Skin epidermis (tissue), 12 donors: ENCODE data around the gene ACAP3.
A peak's percentile ranks its signal among the peaks of the same experiment; 100 is the strongest.

Source experiments
- H3K27ac ChIP-seq, 21 experiments: fragments of 200-600 bp; sonication (generic) in 11 of 21; one replicate each; pipeline ENCODE4 v1.5.0; 2020; ENCODE audit warnings: mild to moderate bottlenecking in 3 of 21, inconsistent platforms in 2 of 21, moderate library complexity in 2 of 21
- H3K4me3 ChIP-seq, 7 experiments: fragments of 200-600 bp; sonication (generic) in 2 of 7; one replicate each; pipeline ENCODE4 v1.5.0; 2020; ENCODE audit warnings: inconsistent platforms in 2 of 7, mild to moderate bottlenecking in 2 of 7, moderate library complexity in 1 of 7

The ACAP3 gene

GRCh38 chr1:1307923-1308755, at the start of gene ACAP3, which contains the start of gene PUSL1:
Gene ACAP3, minus strand, starts transcription at chr1:1307930. Its CDS starts 115 bp downstream, at chr1:1307815.
Gene PUSL1, plus strand, starts transcription at chr1:1308597. Its CDS starts 47 bp downstream, at chr1:1308644.
- peak within 1 kb of the TSS; percentile 75 to 92 (median 90) for H3K4me3 ChIP-seq
- peak within 1 kb of the TSS; percentile 81 to 97 (median 92) for H3K27ac ChIP-seq

- peak overlapping the region in 17 of 21 experiments; percentile 34 to 97 (median 84) for H3K27ac ChIP-seq
- peak overlapping the region; percentile 21 to 44 (median 32) for H3K4me3 ChIP-seq
These were observed 49.2 kb upstream of the ACAP3 start for GRCh38 chr1:1356796-1357401.

- peak overlapping the region in 14 of 21 experiments; percentile 34 to 97 (median 84) for H3K27ac ChIP-seq
- peak overlapping the region; percentile 21 to 44 (median 32) for H3K4me3 ChIP-seq
These were observed 48.6 kb upstream of the ACAP3 start for GRCh38 chr1:1356166-1356795.

GRCh38 chr1:1355416-1355815, 47.7 kb upstream of the ACAP3 start:
- Histone ChIP-seq H3K4me3 (peak overlapping the region in 6 of 7 experiments; percentile 0 to 37 (median 16)), H3K27ac (peak overlapping the region in 3 of 21 experiments; percentile 2 to 63 (median 14))

GRCh38 chr1:1354271-1355247, 46.8 kb upstream of the ACAP3 start:
- Histone ChIP-seq H3K4me3 (peak overlapping the region in 2 of 7 experiments; percentile 17 to 37), H3K27ac (no peak overlapping the region)

GRCh38 chr1:1353389-1354151, 45.8 kb upstream of the ACAP3 start:
- Histone ChIP-seq H3K27ac (peak overlapping the region in 2 of 21 experiments; percentile 14 to 48), H3K4me3 (no peak overlapping the region)

- Histone ChIP-seq H3K4me3 (no peak overlapping the region), H3K27ac (peak overlapping the region in 1 of 21 experiments; percentile 14)
These were observed 45.2 kb upstream of the ACAP3 start for GRCh38 chr1:1352786-1353388.

GRCh38 chr1:1351511-1352427, 44.0 kb upstream of the ACAP3 start:
- Histone ChIP-seq H3K27ac (peak overlapping the region in 4 of 21 experiments; percentile 7 to 49 (median 34)), H3K4me3 (peak overlapping the region in 1 of 7 experiments; percentile 15)

GRCh38 chr1:1349256-1350012, 41.7 kb upstream of the ACAP3 start, which contains the start of gene DVL1:
Gene DVL1, minus strand, starts transcription at chr1:1349418. Its CDS starts 353 bp downstream, at chr1:1349065.
- Histone ChIP-seq H3K4me3 (peak within 1 kb of the TSS; percentile 57 to 90 (median 76)), H3K27ac (peak within 1 kb of the TSS; percentile 69 to 97 (median 90))

- Histone ChIP-seq H3K4me3 (peak overlapping the region; percentile 50 to 90 (median 60)), H3K27ac (peak overlapping the region in 18 of 21 experiments; percentile 41 to 88 (median 76))
These were observed 40.9 kb upstream of the ACAP3 start for GRCh38 chr1:1348420-1349255.

GRCh38 chr1:1347663-1348419, 40.1 kb upstream of the ACAP3 start:
- peak overlapping the region; percentile 50 to 90 (median 60) for H3K4me3 ChIP-seq
- peak overlapping the region in 18 of 21 experiments; percentile 41 to 88 (median 76) for H3K27ac ChIP-seq

- peak overlapping the region in 2 of 7 experiments; percentile 76 to 90 for H3K4me3 ChIP-seq
- peak overlapping the region in 12 of 21 experiments; percentile 58 to 88 (median 79) for H3K27ac ChIP-seq
These were observed 39.4 kb upstream of the ACAP3 start for GRCh38 chr1:1347026-1347595.

GRCh38 chr1:1346501-1346890, 38.8 kb upstream of the ACAP3 start:
- Histone ChIP-seq H3K4me3 (no peak overlapping the region), H3K27ac (peak overlapping the region in 8 of 21 experiments; percentile 1 to 75 (median 40))
